Nephron (organoid): ENCODE data around the gene PINLYP.

Source experiments
- H3K27ac Mint-ChIP-seq, 3 experiments: 2 replicates each; pipeline ENCODE4 v1.8.0; 2020; ENCODE audit warnings: mixed read lengths in 3 of 3, mild to moderate bottlenecking in 2 of 3, moderate library complexity in 1 of 3
- H3K27me3 Mint-ChIP-seq: 2 replicates; pipeline ENCODE4 v1.8.0; 2021; ENCODE audit warnings: low read depth, mild to moderate bottlenecking, moderate library complexity, mixed read lengths
- H3K36me3 Mint-ChIP-seq: 2 replicates; pipeline ENCODE4 v1.8.0; 2020; ENCODE audit warnings: low read depth, mixed read lengths
- H3K4me1 Mint-ChIP-seq: 2 replicates; pipeline ENCODE4 v1.8.0; 2020; ENCODE audit warnings: mixed read lengths
- H3K4me3 Mint-ChIP-seq, 3 experiments: 2 replicates each; pipeline ENCODE4 v1.8.0; 2020; ENCODE audit warnings: mild to moderate bottlenecking in 3 of 3, mixed read lengths in 3 of 3, moderate library complexity in 2 of 3
- H3K9me3 Mint-ChIP-seq: 2 replicates; pipeline ENCODE4 v1.8.0; 2020; ENCODE audit warnings: mixed read lengths
- TF ChIP-seq, protein P1 (sequence below), 3 experiments: fragments of 200-600 bp; sonication (generic); IDR thresholded peaks; one replicate each; pipeline ENCODE4 v1.5.0; 2021; ENCODE audit warnings: antibody characterized with exemption in 3 of 3; ENCODE audit not compliant: unreplicated experiment in 3 of 3

The PINLYP gene

DNA sequence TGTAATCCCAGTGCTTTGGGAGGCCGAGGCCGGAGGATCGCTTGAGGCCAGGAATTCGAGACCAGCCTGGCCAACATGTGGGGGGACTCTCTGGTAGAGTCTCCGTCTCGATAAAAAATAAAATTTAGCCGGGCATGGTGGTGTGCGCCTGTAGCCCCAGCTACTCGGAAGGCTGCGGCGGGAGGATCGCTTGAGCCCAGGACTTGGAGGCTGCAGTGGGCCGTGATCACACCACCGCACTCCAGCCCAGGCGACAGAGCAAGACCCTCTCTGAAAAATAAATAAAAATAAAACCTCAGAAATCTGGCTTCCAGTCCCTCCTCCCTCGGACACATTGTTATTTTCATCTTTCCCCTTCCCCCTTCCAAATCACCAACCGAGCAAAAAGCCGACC lies 20.0 kb downstream of the PINLYP start:
- H3K4me1 Mint-ChIP-seq = peaks cover 38% of the 10 kb centered on the region
- no peaks in the 10 kb centered on the region for H3K9me3 Mint-ChIP-seq
- H3K27me3 Mint-ChIP-seq = no peaks in the 10 kb centered on the region
- H3K27ac Mint-ChIP-seq = peak overlapping the region; percentile 100
- peak overlapping the region; percentile 94 to 98 (median 96) for H3K4me3 Mint-ChIP-seq
- H3K36me3 Mint-ChIP-seq = peaks cover 27% of the 10 kb centered on the region
- TF ChIP-seq, protein P1, sequence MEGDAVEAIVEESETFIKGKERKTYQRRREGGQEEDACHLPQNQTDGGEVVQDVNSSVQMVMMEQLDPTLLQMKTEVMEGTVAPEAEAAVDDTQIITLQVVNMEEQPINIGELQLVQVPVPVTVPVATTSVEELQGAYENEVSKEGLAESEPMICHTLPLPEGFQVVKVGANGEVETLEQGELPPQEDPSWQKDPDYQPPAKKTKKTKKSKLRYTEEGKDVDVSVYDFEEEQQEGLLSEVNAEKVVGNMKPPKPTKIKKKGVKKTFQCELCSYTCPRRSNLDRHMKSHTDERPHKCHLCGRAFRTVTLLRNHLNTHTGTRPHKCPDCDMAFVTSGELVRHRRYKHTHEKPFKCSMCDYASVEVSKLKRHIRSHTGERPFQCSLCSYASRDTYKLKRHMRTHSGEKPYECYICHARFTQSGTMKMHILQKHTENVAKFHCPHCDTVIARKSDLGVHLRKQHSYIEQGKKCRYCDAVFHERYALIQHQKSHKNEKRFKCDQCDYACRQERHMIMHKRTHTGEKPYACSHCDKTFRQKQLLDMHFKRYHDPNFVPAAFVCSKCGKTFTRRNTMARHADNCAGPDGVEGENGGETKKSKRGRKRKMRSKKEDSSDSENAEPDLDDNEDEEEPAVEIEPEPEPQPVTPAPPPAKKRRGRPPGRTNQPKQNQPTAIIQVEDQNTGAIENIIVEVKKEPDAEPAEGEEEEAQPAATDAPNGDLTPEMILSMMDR (IDR thresholded peaks at IDR 0.05; ENCODE audit: unreplicated experiment in 3 of 3) = no peak

DNA sequence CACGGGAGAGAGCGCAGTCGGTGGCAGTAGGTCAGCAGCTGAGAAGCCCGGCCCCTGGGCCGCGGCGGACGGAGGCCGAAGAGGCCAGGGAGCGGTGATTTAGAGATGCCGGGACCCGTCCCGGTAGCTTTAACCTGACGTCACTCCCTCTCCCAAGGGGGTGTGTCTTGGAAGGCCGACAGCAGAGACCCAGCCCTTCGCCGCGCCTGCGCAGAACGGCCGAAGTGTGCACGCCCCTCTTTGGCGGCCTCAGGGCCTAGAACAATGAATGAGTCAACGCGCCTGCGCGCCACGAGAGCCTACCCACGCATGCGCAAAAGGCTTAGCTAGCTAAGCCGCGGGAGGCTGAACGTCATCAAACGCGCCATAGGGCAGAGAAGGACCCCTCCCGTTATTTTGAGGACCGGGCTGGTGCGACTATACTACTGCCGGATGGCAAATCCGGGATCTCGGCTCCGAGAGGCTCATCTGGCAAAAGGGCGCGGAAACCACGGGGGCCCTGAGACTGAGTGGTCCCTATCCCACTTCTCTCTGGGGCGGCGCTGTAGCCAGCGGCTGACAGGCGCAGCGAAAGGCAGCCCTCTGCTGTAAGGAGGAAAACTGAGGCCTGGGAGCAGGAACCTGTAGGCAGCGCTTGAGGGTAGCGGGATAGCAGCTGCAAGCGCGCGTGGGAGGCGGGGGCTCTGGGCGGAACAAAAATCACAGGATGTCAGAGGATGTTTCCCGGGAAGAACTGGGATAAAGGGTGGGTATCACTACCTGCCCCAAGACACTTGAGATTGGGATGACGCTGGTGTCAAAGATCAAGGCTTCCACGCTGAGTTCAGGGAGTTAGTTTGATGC lies 20.6 kb downstream of the PINLYP start, which contains the start of the genes IRGQ and ZNF576:
Gene IRGQ, minus strand, starts transcription at position 136 of the 843 bp plus-strand sequence. CDS start 796 bp downstream, outside the sequence.
Gene ZNF576, plus strand, starts transcription at position 597 of the 843 bp plus-strand sequence. CDS start 514 bp downstream, outside the sequence.
- peaks cover 35% of the 10 kb centered on the region for H3K4me1 Mint-ChIP-seq
- H3K4me3 Mint-ChIP-seq = peak within 1 kb of the TSS; percentile 94 to 98 (median 96)
- H3K9me3 Mint-ChIP-seq = no peaks in the 10 kb centered on the region
- peaks cover 22% of the 10 kb centered on the region for H3K36me3 Mint-ChIP-seq
- no peaks in the 10 kb centered on the region for H3K27me3 Mint-ChIP-seq
- TF ChIP-seq, protein P1 (IDR thresholded peaks at IDR 0.05; ENCODE audit: unreplicated experiment in 3 of 3) = no peak
- H3K27ac Mint-ChIP-seq = peak within 1 kb of the TSS; percentile 100

DNA sequence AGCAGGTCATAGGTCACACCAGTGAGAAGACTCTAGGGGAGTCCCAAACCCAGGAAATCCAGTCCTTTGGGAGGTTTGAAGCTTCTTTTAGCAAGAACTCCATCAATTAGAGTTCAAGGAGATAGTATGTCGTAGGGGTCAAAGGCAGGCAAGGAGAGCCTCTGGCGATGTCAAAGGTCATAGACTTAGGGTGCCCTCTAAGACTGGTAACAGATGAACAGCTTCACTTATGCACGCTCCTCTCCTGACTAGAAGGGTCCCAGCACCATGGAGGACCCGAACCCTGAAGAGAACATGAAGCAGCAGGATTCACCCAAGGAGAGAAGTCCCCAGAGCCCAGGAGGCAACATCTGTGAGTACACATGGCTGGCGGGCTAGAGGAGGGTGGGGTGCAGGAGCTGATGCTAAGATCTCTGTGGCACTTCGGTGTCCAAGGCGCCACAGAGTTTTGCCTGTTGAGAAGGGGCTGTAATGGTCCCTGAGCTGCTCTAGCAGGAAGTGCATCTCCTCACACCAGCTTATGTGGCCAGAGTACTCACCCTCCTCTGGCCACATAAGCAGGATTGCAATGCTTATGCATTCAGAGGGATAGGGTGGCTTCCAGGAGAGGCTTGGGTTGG lies 21.4 kb downstream of the PINLYP start:
- no peaks in the 10 kb centered on the region for H3K9me3 Mint-ChIP-seq
- peak overlapping the region; percentile 94 to 98 (median 96) for H3K4me3 Mint-ChIP-seq
- H3K4me1 Mint-ChIP-seq = peaks cover 35% of the 10 kb centered on the region
- peak overlapping the region; percentile 100 for H3K27ac Mint-ChIP-seq
- TF ChIP-seq, protein P1 (IDR thresholded peaks at IDR 0.05; ENCODE audit: unreplicated experiment in 3 of 3) = no peak
- peaks cover 26% of the 10 kb centered on the region for H3K36me3 Mint-ChIP-seq
- H3K27me3 Mint-ChIP-seq = no peaks in the 10 kb centered on the region

DNA sequence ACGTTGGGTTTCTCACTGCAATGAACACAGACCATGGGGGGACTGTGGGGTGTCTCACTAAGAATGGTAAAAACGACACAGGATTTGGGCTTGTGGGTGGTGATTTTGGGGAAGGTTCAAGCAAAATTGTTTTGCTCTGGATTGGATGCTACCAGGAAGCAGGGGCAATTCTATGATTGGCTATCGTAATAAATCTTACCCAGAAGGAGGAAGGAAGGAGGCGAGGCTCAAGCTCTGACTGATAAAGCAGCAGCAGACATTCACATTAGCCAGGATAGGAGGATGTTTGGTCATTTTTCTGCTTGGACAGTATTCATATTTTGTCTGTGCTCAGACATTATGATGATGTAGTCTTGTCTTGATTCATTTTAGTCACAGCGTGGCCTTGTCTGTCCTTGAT lies 22.3 kb downstream of the PINLYP start:
- Mint-ChIP-seq H3K4me3 (peak overlapping the region; percentile 94 to 98 (median 96)), H3K36me3 (peaks cover 22% of the 10 kb centered on the region), H3K4me1 (peaks cover 35% of the 10 kb centered on the region), H3K27me3 (no peaks in the 10 kb centered on the region), H3K9me3 (no peaks in the 10 kb centered on the region), H3K27ac (peak overlapping the region; percentile 100)
- TF ChIP-seq, protein P1 (IDR thresholded peaks at IDR 0.05; ENCODE audit: unreplicated experiment in 3 of 3) = no peak

DNA sequence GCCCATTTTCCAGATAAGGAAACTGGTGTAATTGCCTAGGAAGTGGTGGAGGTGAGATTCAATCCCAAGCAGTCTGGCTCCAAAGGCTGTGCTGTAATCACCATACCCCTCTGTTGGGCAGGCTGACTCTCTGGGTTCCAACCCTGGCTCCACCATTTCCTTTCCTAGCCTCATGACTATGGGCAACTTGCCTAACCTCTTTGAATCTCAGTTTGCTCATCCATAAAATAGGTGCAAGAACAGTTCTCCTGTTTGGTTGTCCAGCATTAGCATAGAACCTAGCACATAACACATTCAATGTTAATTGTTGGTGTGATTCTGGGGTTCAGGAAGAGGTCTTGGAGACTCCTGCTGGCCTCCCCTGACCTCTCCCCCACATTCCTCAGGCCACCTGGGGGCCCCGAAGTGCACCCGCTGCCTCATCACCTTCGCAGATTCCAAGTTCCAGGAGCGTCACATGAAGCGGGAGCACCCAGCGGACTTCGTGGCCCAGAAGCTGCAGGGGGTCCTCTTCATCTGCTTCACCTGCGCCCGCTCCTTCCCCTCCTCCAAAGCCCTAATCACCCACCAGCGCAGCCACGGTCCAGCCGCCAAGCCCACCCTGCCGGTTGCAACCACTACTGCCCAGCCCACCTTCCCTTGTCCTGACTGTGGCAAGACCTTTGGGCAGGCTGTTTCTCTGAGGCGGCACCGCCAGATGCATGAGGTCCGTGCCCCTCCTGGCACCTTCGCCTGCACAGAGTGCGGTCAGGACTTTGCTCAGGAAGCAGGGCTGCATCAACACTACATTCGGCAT lies 23.0 kb downstream of the PINLYP start:
- Mint-ChIP-seq H3K27me3 (no peaks in the 10 kb centered on the region), H3K4me3 (peak overlapping the region; percentile 94 to 98 (median 96)), H3K27ac (peak overlapping the region in 2 of 3 experiments; percentile 25 to 100), H3K36me3 (peaks cover 16% of the 10 kb centered on the region), H3K4me1 (peaks cover 30% of the 10 kb centered on the region), H3K9me3 (no peaks in the 10 kb centered on the region)
- TF ChIP-seq, protein P1 (IDR thresholded peaks at IDR 0.05; ENCODE audit: unreplicated experiment in 3 of 3) = no peak
